DMS153 treated with DMSO at 0.1 percent for 48 hours (cell line): ENCODE measurements around the gene EHMT1.
A peak's percentile ranks its signal among the peaks of the same experiment; 100 is the strongest.

Experiments
- DNase-seq: peaks from one replicate; lab custom pipeline; 2025; ENCODE audit not compliant: unreplicated experiment; lab: John Stamatoyannopoulos, UW

EHMT1 gene

DNA sequence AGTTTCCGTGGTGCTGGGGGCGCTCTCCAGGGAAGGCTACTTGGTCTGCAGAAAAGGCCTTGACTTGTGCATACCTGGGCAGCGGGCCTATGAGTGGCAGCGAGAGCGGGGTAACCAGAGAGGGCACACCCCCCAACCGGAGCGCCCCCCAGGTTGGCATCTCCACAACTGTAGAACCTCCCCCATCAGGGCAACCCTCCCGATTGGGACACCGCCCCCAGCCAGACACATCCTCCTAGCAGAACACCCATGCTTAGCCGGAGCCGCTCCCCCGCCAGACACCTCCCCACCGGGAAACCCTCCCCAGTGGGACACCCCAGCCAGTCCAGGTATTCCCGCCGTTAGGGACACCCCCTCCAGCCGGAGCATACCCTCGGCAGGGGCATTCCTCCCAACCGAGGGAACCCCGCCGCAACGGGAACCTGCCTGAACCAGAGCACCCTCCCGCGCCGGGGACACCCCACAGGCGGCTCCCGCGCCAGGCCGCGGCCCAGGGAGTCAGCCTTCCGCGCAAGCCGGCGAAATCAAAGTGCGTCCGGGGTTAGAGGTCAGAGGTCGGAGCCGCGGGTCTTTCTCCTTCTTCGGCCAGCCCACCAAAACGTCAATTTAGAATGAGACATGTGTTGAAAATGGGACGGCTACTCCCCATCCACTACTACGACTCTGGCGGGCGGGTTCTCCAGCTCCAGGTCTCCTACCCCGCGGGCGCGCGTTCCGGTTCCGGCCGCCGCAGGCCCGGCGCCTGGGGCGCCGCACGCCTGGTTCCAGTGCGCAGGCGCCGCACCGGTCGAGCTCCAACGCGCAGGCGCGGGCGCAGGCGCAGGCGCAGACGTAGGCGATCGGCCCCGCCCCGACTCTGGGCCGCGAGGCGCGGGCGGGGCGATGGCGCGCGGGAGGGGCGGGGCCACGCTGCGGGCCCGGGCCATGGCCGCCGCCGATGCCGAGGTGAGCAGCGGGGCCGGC, at the start of gene EHMT1:
Gene EHMT1, plus strand, starts transcription at position 901 of the 963 bp plus-strand sequence. Its CDS starts 24 bp downstream, at position 925.
- peak; percentile 85 for DNase-seq

GRCh38 chr9:137569609-137570203, 49.1 kb upstream of the EHMT1 start:
- no peak for DNase-seq

DNA sequence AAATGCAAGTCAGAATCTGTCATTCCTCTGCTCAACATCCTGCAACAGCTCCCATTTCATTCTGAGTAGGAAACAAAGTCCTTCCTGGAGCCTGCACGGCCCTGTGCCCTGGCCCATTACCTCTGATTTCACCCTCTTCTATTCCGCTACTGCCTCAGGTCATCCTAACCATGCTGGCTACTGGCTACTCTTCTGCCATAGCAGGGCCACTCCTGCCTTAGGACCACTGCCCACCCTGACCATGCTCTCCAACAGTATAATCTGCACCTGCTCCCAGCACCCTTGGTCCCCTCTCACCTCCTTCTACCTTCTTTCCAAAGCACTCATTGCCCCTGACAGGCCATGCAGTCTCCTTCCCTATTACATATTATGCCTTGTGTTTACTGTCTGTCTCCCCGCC, 48.2 kb upstream of the EHMT1 start:
- no peak for DNase-seq

DNA sequence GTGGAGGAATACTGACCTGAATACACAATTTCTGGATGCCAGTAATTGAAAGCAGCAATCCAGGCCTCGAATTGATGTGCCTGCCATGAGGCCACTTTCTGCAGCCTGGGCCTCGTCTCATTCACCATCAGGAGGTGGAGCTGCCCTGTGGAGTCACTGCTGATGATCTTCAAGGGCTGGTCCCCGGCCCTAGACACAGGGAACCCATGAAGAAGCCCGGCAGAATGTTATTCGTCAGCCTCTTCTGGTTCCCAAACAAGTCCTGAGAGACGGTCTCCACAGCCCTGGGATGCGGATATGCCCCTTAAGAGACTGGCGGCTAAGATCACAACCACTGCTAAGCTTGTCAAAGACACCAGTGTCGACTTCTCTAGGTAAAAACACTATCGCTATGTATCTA, 44.6 kb upstream of the EHMT1 start:
- DNase-seq, result no peak

DNA sequence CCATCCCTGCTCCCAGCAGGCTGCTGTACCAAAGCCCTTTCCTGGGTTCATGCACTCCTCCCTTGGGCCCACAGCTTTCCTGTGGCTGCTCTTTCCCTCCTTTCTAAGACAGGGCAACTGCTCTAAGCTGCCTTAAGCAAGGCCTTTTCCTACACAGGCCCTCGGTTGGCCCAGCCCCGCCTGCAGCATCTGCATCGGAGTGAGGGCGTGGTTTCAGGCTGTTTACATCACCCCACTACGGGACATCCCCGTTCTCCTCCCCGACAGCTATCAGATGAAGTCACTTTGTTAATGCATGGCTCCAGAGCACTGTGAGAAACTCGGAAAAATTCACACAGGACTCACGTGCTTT, 43.5 kb upstream of the EHMT1 start:
- no peak for DNase-seq

DNA sequence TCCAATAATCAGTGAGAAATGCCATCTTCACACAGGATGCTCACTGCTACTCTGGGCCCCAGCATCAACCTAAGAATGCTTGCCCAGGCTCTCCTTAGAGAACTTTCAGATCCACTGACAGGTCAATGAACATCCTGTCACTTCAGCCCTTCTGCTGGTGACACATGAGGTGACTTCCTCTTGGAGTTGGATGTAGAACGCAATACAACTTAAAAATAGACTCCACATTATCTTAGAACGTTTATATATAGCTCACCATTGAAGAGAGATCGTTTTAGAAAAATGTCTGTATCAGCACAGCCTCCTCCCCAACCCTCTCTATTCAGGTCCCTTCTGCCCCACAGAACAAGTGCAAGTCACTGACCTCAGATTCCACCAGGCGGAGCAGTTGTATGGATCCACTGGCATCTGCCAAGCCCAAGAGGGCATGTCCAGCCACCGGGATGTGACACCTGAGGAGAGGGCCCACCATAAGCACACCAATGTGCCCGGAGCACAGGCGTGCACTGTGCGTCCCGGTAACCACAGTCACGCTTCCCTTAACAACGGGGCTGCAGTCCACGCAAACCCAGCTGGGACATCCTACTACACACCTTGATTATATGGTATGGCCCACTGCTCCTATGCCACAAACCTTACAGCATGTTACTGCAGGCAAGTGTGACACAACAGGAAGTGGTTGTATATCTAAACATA, 42.9 kb upstream of the EHMT1 start:
- DNase-seq, result no peak

DNA sequence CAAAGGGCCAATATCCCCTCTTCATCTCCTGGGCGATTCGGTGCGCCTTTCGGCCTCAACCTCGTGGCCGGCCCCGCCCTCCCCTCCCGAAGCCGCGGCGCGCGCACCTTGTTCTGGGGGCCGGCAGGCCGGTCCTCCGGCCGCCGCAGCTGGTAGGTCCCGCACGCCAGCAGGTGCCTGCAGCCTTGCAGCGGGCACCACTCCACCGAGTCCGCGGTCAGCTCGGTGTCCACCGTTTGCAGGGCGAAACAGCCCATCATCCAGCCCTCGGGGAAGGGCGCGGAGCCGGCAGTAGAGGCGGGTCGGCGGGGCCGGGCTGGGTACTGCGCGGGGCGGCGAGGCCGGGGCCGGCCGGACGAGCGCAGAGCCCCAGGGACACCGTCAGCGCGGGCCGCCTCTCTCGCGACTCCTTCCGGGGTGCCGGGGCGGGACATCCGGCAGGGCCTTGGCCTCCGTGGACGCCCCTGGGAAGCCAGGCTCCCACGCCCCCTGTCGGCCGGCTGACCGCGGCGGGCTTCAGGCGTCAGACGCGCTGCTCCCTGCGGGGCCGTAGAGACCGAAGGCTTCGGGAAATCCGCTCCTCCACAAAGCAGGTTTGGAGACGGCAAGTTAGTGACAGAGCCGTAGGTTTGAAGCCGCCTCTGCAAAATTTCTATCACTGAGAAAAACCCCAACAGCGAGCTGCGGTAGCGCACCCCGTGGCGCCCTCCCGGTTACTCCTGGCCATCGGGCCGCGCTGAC, 40.1 kb upstream of the EHMT1 start, which contains the start of gene DPH7:
Gene DPH7, minus strand, starts transcription at position 408 of the 741 bp plus-strand sequence. Its CDS starts 148 bp downstream, at position 260.
- DNase-seq, result peak; percentile 78

DNA sequence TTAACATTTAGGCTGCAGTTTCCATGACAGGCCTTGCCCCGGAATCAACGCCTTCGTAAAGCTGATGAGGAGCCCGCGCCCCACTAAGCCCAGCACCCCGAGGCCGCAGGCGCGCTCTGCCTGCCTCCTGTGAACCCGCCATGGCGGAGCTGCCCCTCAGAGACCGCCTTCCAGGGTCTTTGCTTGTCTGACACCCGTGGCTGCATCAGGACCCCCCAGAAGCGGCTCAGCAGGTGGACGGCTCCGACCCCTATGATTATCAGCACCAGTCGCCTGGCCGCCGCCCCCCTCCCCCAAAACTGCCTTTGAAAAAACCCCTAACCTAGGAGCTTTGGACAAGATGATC, 39.6 kb upstream of the EHMT1 start:
- no peak for DNase-seq

GRCh38 chr9:137580209-137580953, 38.4 kb upstream of the EHMT1 start:
- no peak for DNase-seq

DNA sequence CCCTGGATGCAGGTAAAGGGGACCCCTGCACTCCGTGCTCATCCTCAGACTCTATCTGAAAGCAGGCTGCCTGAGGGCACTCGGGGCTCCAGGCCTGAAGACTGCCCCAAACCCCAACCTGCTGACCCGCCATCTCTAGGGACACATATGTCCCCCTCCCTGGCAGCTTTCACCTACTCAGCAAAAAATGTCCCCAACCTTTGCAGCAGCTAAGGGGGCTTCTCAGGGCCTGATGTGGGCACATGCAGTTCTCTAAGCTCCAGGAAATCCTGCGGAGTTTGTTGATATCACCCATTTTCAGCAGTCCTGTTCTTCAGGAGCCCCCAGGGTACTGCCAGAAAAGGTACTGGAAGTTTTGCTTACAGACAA, 37.9 kb upstream of the EHMT1 start:
- no peak for DNase-seq

- DNase-seq, result no peak
Measured at GRCh38 chr9:137581361-137582285, 37.2 kb upstream of the EHMT1 start.

GRCh38 chr9:137582286-137582860, 36.4 kb upstream of the EHMT1 start:
- no peak for DNase-seq

DNA sequence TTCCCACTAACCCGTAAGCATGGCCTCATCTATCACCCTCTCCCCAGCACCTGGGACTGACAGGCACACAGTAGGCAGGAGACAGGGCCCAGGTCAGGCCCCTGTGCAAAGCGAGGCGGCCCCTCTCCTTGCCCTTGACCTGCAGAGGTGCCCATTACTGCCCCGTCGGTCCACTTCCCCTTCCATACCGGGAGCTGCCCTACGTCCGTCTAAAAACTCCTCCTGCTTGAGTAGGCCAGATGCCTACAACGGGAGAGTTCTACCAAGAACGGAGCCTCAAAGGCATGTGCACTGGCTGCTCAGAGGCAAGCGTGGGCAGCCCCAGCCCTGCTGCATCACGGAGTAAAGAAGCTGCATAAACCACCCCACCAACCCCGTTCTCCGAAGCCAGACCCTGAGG, 35.5 kb upstream of the EHMT1 start:
- DNase-seq, result no peak

DNA sequence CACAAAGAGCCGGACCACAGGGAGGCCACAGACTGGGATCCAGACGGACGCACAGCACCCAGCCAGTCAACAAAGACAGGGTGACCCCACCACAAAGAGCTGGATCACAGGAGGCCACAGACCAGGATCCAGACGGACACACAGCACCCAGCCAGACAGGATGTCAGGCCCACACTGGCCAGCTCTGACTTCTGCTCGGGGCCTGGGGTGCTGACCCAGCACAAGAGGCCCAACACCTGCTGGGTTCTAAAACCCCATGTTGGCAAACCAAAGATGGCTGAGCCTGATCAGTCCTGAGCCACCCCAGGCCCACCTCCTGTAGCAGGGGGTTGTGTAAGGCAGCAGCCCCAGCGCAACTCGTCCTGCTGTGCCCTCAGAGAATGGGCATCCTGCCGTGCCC, 34.8 kb upstream of the EHMT1 start:
- no peak for DNase-seq

DNA sequence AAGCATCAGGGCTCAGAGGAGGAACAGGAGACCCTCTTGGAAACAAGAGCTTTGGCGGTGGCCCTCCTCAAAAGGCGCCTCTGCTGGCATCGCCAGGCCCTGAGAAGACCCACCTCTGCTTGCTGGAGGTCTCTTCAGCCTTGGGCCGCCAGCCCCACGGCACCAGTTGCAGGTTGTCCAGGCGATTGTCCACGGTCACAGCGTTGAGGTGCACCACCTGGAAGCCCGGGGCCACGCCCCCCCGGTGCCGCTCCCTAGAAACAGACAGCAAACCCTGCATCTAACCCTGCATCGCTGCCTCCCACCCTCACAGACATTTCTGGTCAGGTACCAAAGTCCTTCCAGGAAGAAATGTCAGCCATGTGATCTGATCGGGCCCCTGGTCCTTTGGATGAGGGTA, 32.0 kb upstream of the EHMT1 start:
- no peak for DNase-seq

GRCh38 chr9:137588311-137588710, 30.5 kb upstream of the EHMT1 start:
- no peak for DNase-seq

- DNase-seq, result no peak
Measured at GRCh38 chr9:137588891-137589290, 29.9 kb upstream of the EHMT1 start.

GRCh38 chr9:137589441-137590122, 29.2 kb upstream of the EHMT1 start:
- DNase-seq, result no peak

GRCh38 chr9:137590123-137590468, 28.7 kb upstream of the EHMT1 start:
- DNase-seq, result no peak
